Activated CD4-positive, alpha-beta T cell treated with anti-CD3 and anti-CD28 coated beads, Interleukin-10, Interleukin-2, amounts not matched to agents 100 ng/mL and 50 ng/mL, durations not matched to agents 16 hours and 8 hours (primary cell): ENCODE results near the gene ERICH6B.
A peak's percentile ranks its signal among the peaks of the same experiment; 100 is the strongest.
"Not testable (repeated sequence)": the region's sequence is repeated elsewhere in the genome, so short reads cannot be mapped to it uniquely, and the experiment has no call there.

Experiments
- DNase-seq: peaks from one replicate; pipeline ENCODE4 v3.0.0-alpha.2; 2020

ERICH6B gene

DNA sequence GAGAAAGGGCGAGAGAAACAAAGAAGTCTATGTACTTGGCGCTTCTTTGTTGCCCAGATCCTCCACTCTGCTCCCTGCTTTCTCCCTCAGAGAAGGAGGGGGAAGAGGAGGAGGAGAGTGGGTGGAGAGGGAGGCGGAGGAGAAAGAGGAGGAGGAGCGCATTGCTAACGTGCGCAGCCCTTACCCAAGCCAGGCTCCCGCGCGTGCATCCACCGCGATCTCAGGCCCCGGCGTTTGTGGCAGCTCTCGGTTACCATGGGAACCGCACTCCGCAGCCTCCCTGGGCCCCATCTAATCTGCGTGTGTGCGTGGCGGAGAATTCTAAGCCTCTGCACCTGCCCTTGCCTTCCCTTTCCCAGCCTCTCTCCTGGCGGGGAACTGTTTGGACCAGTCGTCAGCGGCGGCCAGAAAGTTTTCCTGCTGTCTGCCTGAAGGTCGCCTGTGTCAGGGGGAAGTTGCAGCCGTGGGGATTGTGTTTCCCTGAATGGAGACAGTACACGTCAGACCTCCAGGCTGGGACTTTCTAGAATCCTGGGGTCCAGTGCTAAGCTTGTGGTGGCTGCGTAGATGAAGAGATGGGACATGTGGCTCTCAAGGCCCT lies at the start of gene ERICH6B:
TSS of gene ERICH6B (minus strand) at position 239 of the 601 bp plus-strand sequence. CDS start 18,734 bp downstream, outside the sequence.
- peak; percentile 3 for DNase-seq

GRCh38 chr13:45662903-45663302 lies 47.4 kb upstream of the ERICH6B start:
- not testable (repeated sequence) for DNase-seq

- DNase-seq, result no peak
Measured at GRCh38 chr13:45662162-45662561, 46.6 kb upstream of the ERICH6B start.

- not testable (repeated sequence) for DNase-seq
Measured at GRCh38 chr13:45660458-45660857, 44.9 kb upstream of the ERICH6B start.

DNA sequence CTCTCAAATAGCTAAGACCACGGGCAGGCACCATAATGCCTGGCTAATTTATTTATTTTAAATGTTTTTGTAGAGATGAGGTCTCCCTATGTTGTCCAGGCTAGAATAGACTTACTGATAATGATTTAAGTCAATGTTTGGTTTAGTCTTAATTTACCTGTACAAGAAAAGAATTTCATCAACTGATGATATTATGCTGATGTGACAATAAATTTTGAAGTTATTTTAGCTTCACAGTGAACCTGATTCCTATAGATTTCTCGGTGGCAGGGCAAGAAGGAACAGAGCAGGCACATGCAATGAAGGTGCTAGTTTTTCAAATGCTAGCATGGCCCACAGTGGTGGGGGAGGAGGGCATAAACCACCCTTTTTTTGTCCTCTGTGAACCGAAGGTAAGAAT lies 44.0 kb upstream of the ERICH6B start:
- DNase-seq, result no peak

GRCh38 chr13:45658586-45659235 lies 43.2 kb upstream of the ERICH6B start:
- DNase-seq, result no peak

DNA sequence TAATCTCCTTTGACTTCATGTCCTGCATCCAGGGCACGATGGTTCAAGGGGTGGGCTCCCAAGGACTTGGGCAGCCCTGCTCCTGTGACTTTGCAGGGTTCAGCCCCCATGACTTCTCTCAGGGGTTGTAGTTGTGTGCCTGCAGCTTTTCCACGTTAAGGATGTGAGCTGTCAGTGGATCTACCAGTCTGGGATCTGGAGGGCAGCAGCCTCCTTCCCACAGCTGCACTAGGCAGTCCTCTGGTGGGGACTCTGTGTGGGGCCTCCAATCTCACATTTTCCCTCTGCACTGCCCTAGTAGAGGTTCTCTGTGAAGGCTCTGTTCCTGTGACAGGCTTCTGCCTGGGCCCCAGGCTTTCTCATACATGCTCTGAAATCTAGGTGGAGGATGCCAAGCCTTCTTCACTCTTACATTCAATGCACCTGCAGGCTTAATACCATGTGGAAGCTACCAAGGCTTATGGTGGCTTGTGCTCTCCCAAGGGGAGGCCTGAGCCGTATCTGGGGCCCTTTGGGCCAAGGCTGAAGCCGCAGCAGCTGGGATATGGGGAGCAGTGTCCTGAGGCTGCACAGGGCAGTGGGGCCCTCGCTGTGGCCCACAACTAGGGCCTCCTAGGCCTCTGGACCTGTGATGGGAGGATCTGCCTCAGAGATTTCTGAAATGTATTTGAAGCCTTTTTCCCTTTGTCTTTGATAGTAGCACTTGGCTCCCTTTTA lies 39.3 kb upstream of the ERICH6B start:
- DNase-seq, result no peak

- DNase-seq, result not testable (repeated sequence)
Measured at GRCh38 chr13:45645263-45645662, 29.7 kb upstream of the ERICH6B start.

DNA sequence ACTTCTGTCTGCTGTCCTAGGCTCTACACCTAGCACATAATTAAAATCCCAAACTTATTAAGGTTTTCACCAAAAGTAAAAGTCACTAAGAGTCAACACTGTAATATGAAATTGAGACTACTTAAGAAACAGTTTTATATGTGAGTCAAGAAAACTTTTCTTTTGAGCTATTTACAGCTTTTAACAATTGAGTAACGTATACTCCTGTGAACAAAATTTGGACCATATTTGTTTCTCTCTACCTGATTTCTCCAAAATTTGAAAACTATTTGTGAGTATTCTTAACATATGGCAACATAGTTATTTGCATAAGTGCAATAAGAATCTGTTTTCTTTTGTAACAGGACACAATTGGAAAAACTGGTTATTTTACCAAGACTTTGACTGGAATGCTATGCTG lies 26.6 kb upstream of the ERICH6B start:
- not testable (repeated sequence) for DNase-seq

GRCh38 chr13:45635291-45635690 lies 19.8 kb upstream of the ERICH6B start:
- not testable (repeated sequence) for DNase-seq

DNA sequence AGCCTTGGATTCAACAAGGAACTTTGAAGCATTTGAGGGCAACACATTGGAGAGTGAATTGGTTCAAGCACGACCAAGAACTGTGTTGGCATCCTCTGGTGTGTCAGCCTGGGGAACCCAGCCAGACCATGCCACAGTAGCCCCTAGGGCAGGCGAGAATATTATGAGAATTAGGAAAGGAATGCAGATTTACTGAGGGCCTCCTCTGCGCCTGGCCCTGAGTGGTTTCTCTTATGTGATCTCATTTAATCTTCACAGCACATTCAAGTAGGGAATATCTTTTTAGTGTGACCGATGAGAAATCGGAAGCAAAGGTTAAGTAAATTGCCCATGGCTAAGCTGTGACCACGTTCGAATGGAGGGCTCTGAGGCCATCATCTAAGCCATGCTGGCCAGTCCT lies 15.3 kb upstream of the ERICH6B start:
- no peak for DNase-seq

DNA sequence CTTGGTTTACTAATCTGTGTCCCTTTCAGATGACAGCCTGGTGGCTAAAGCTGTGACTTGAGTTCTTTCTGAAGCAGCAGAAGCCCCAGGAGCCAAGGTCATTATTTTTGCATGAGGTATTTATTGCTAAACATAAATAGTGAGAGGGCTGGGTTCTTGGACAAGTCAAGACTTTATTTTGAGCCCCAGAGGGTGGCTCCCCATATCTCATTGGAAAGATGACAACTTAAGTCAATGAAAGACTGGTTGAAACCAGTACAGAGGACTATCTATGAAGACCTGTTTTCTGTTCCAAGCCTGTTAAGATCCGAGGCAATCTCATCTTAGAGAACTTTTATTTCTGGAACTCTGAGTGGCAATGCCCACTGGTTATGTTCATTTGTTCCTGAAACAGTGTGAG lies 14.4 kb upstream of the ERICH6B start:
- DNase-seq, result no peak

- no peak for DNase-seq
Measured at GRCh38 chr13:45628094-45628493, 12.6 kb upstream of the ERICH6B start.

DNA sequence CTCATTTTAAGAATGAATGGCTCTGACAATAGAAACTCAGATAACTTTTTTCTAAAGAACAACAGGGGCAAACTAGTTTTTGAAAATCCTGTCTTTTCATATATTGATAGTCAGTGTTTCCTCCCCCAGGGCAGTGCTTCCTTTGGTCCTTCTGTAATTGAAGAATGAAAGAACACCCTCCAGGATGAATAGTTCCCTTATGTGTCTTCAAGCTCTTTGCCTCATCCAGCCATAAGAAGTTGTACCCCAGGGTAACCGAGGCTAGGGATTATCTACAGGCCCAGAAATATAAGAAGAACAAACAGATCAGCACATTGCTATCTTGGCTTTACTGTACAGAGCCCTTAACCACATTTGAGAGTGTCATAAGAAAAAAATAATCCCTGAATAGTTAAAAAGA lies 12.1 kb upstream of the ERICH6B start:
- no peak for DNase-seq

DNA sequence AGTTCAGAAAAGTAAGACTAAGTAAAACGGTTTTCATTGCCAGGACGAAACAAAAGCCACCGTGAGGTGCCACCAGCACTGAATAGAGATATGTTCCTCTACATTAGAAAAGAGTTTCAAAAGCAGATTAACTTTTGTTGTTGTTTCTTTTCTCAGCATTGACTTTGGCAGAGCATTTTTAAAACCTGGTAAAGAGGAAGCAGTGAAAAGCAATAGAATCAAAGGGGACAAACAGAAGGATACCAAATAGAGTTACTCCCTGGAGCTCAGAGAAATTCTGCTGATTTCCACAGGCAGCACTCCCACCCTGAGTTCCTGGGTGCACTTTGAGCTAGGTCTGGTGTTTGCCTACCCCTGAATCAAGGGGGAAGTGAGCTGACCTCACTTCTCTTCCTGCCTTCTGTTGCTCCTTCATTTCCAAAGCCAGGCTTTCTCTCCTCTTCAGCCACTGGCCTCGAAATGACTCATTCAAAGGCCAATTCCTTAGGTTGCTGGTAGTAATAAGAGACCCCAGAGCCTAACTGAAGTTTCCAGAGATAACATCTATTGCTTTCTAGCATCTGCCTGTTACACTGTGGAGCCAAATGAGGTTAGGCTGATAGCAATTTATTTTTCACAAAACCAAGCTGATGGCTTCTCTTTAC lies 11.3 kb upstream of the ERICH6B start:
- peak; percentile 28 for DNase-seq

GRCh38 chr13:45623516-45624090 lies 8.1 kb upstream of the ERICH6B start:
- DNase-seq, result peak; percentile 30

- no peak for DNase-seq
Measured at GRCh38 chr13:45621950-45622349, 6.4 kb upstream of the ERICH6B start.

- no peak for DNase-seq
Measured at GRCh38 chr13:45607931-45608330, 7.6 kb downstream of the ERICH6B start.

- no peak for DNase-seq
Measured at GRCh38 chr13:45604892-45605291, 10.6 kb downstream of the ERICH6B start.

GRCh38 chr13:45603338-45603737 lies 12.2 kb downstream of the ERICH6B start:
- no peak for DNase-seq

- no peak for DNase-seq
Measured at GRCh38 chr13:45602183-45603170, 13.1 kb downstream of the ERICH6B start.

- no peak for DNase-seq
Measured at GRCh38 chr13:45601680-45602079, 13.9 kb downstream of the ERICH6B start.
